Measurements from ENCODE around the gene XPC.
"Not testable (repeated sequence)": the region's sequence is repeated elsewhere in the genome, so short reads cannot be mapped to it uniquely, and the experiment has no call there.

The XPC gene

DNA sequence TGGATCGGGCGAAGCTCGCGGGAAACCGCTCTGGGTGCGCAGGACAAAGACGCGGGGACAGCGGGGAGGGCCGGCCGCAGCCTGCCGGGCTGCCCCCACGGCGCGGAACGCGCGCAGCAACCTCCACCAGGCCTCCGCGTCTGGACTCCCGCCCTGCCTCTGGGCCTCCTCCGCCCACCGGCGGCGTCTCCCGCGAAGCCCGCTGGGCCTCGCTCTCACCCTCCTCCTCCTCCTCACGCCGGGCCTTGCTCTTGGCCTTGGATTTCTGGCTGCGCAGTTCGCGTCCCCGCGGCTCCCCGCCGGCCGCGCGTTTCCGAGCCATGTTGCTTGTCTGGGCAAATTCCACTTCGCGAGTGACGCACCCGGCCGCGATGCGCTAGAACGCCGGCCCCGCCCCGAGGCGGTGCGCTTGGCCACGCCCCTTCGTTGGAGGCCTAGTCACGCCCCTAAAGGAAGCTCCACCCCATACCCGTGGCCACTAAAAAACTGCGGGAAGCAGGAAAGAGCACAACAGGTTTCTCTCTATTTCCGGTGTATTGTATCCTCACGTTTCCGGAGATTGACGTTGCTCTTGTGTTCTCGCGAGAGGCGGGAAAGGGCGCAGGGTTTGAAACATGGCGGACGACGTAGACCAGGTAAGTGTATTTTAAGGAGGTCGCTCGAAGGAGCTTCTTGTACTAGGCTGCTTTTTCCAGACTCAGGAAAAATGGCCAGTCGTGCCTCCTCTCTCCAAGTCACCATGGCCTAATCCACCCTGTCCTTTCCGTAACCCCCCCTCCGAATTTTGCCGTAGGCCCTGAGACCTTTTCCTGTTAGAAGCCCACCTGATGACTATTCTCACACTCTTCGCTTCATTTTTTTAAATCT, at the start of gene XPC, which contains the start of gene LSM3:
Gene XPC, minus strand, starts transcription at position 355 of the 867 bp plus-strand sequence. Its CDS starts 33 bp downstream, at position 322.
Gene LSM3, plus strand, starts transcription at position 571 of the 867 bp plus-strand sequence. Its CDS starts 44 bp downstream, at position 615.
- TF ChIP-seq, protein P1, sequence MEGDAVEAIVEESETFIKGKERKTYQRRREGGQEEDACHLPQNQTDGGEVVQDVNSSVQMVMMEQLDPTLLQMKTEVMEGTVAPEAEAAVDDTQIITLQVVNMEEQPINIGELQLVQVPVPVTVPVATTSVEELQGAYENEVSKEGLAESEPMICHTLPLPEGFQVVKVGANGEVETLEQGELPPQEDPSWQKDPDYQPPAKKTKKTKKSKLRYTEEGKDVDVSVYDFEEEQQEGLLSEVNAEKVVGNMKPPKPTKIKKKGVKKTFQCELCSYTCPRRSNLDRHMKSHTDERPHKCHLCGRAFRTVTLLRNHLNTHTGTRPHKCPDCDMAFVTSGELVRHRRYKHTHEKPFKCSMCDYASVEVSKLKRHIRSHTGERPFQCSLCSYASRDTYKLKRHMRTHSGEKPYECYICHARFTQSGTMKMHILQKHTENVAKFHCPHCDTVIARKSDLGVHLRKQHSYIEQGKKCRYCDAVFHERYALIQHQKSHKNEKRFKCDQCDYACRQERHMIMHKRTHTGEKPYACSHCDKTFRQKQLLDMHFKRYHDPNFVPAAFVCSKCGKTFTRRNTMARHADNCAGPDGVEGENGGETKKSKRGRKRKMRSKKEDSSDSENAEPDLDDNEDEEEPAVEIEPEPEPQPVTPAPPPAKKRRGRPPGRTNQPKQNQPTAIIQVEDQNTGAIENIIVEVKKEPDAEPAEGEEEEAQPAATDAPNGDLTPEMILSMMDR (conservative IDR thresholded peaks at IDR 0.05), result no peak
- peak; percentile 85 for TF ChIP-seq ZFX (IDR thresholded peaks at IDR 0.05)

DNA sequence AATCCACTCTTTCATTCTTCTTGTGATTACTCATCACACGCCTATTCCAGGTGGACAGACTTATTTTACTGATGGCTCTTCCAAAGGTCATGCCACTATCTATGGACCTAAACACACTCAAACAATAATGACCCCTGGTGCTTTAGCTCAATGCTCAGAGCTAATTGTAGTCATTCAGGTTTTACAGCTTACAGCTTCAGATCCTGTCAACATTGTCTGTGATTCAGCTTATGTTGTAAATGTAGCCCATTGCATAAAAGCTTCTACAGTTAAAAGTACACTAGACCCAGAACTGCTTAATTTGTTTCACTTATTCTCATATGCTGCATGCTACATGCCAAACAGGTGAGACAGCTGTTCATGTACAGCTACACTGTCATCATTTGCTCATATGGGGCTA, 49.5 kb upstream of the XPC start:
- TF ChIP-seq ZFX (IDR thresholded peaks at IDR 0.05), result no peak
- TF ChIP-seq, protein P1 (conservative IDR thresholded peaks at IDR 0.05), result no peak
- no peak overlapping the region for H3K27ac ChIP-seq

More for the DNA sequence above, at the start of gene XPC, which contains the start of gene LSM3:
- peak within 1 kb of the TSS; percentile 85 for H3K27ac ChIP-seq

DNA sequence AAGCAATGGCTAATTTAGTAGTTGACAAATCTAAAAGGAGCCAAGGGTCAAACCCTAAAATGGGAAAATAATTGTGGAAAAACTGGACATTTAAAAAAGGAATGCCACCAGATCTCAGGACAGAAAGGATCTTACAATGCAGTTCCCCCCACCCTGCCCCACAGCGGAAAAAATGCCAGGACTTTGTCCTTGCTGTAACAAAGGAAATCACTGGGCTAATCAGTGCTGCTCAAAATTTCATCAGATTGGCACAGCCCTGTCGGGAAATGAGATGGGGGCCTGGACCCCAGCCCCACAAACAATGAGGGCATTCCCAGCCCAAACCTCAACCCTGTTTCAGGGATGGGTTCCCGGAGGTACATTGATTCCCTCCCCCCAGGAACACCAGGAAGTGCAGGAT, 48.0 kb upstream of the XPC start:
- not testable (repeated sequence) for H3K27ac ChIP-seq

DNA sequence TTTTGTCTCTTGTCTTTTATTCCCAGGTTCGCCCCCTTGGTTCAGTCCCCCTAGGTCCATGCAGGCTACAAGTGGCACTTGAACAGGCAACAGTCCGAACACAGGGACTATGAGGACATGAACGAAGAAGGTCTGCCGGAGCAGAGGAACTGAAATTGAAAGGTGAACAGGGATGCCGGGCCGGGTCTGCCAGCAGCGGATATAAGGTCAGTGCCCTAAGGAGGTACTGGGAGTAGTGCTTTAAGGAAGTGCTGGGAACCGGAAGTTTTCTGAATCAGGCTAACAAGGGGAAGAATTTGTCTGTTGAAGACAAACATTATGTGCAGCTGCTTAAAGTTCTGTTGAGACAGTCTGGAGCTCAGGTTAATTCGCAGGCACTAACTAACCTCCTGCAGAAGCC, 47.0 kb upstream of the XPC start:
- peak overlapping the region; percentile 45 for H3K27ac ChIP-seq
- TF ChIP-seq ZFX (IDR thresholded peaks at IDR 0.05), result no peak
- TF ChIP-seq, protein P1 (conservative IDR thresholded peaks at IDR 0.05), result no peak

DNA sequence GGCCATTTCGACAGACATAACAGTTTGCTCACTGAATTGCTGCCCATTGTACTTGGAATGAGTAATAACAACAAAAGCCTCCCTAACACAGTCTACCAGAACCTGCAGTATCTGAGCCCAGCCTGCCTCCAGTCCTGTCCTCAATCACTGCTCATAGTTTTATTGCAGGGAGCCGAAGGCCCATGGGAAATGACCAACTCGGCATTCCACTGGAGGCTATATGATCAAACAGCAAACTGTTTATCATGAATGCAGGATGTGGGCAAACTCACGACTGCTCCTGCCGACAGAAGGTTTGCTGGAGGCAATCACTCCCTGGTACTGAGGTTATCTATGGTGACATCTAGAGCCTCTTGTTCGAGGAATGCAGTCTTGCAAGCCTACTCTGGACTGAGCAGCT, 46.5 kb upstream of the XPC start:
- TF ChIP-seq ZFX (IDR thresholded peaks at IDR 0.05), result no peak
- TF ChIP-seq, protein P1 (conservative IDR thresholded peaks at IDR 0.05), result no peak
- peak overlapping the region; percentile 45 for H3K27ac ChIP-seq

DNA sequence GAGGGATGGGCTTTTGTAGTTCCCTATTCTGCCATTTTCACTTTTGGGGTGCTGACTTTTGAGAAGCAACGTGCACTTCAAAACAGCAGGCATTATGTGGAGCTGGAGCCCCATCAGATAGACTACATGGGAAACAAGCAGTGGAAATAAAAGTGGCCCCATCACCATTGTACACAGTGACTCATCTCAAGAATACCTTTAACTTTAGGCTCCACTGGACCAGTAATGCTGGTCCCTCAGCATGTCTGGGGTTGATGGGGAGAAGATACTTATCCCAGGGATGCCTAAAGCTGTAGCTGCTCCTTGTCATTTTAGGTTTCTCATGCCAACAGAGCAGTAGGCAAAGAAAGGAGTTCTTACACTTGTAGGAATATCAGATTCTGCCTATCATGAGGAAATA, 45.2 kb upstream of the XPC start:
- no peak overlapping the region for H3K27ac ChIP-seq

DNA sequence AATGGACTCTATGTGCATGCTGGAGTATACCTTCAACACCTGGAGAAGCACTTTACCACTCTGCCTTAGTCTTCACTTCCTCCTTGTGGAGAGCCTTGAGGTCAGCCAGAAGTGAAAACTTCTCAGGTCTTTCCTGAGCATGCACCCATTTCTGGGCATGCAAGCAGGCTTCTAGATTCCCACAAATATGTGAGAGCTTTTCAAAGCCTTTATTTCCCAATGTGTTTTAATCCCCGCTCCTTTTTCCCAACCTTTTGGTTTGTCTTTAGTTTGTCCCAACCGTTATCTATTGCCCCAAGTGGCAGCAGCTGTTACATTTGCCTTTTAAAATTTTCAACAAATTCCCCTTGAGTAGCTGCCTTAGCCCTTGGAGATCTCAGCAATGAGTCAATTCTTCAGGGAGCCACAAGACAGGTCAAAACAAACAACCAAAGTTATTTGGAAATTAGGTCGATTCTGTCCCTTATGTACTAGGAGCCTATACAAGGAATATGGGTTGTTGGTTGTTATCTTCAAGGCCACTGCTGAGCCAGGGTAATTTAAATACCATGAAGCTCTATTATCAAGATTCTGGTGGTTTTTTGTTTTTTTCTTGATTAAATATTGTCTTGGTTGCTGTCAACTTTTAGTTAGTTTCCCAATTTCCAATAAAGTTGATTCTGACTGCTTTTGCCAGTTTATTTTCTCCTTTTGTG, 44.6 kb upstream of the XPC start:
- no peak for TF ChIP-seq ZFX (IDR thresholded peaks at IDR 0.05)
- TF ChIP-seq, protein P1 (conservative IDR thresholded peaks at IDR 0.05), result no peak
- no peak overlapping the region for H3K27ac ChIP-seq

More for the DNA sequence above, 45.2 kb upstream of the XPC start:
- TF ChIP-seq, protein P1 (conservative IDR thresholded peaks at IDR 0.05), result no peak
- TF ChIP-seq ZFX (IDR thresholded peaks at IDR 0.05), result no peak

All from C4-2B (cell line).